HG03575 (cell line): Measurements from ENCODE around the gene SLC9A8.

Experiments used
- ATAC-seq: cut with Tn5 transposase; IDR thresholded peaks from one replicate; pipeline ENCODE4 v1.9.1; 2021; ENCODE audit not compliant: unreplicated experiment, insufficient number of reproducible peaks, low FRiP score; ENCODE audit errors: extremely low read depth

The SLC9A8 gene

DNA sequence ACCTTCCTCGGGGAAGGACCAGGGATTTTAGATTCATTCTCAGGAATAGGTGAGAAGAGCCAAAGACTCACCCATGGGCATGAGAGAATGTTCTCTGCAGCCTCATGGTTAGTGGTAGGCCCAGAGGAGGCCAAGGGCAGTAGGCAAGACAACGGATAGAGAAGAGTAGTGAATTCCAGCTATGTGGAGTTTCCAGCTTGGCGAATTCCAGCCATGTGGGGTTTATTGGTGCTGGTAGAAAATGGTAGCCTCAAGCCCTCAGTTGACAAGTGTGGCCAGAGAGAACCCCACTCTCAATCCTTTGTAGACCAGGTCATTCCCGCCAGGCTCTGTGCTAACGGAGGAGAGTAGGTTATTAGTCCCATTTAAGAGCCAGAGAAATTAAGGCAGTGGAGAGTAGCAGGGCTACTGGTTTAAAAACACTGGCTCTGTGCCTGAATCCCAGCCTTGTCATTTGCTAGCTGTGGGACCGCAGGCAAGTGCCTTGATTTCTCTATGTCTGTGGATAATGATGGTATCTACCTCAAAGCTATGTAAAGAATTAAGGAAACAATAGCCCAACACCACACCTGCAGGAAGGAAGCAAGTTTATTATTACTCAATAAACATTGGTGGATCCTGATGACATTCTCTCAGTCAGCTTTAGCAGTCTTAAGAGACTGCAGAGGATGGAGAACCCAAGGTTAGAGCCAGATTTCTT is 2.0 kb upstream of the SLC9A8 start:
- no peak for ATAC-seq

DNA sequence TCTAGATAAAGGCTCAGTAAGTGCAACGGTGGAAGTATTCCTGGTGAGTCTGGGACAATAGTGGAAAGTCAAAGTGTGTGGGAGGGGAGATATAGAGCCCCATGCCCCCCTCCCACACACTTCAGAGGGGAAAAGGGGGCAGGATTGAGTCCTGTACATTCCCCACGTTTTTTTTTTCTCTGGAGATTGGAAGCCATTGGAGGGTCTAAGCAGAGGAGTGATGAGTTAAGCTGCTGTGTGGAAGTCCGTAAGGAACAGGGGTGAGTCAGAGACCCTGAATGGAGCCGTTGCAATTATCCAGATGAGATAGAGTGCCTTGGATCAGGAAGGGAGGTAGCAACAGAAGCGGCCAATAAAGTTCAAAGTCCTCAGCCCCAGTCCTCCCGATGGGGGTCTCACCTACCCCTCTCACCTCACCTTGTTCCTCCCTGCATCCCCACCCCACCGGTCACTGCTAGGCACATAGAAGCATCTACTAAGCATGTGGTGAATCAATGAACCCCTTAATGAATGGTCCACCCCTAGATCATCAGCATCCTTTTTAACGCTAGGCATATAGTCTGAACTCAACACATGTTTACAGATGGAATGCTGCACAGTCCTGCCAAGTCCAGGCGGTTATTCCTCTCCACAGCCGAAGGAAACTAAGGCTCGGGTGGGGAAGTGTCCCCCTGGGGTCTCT is 662 bp upstream of the SLC9A8 start:
- no peak for ATAC-seq

DNA sequence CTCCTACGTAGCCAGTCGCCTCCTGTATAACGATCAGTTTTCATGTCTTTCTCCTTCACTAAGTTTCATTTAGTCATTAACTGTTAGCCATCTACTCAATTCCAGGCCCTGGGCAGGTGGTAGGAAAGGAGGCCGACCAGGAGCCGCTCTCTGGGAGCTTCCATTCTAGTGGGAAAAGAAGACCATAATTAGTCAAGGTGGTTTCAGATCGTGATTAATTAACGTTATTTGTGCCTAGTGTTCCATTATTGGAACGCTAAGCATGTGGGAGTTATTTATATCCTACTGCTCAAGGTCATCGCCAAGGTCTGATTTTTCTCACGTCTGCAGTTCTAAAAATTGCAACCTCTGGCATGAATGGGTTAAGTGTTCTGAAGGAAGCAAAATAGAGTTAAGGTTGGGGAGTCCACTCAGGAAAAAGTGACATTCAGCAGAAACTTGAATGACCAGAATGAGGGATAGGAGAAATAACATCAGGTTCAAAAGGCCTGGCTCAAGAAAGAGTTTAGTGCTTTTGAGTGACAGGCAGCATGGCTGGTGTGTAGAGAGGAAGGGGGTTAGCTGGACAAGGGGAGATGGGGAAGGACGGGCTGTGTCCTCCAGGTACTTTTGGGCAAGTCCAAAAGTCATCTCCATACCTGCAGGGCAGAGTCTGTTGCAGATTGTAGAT is 812 bp downstream of the SLC9A8 start:
- no peak for ATAC-seq

DNA sequence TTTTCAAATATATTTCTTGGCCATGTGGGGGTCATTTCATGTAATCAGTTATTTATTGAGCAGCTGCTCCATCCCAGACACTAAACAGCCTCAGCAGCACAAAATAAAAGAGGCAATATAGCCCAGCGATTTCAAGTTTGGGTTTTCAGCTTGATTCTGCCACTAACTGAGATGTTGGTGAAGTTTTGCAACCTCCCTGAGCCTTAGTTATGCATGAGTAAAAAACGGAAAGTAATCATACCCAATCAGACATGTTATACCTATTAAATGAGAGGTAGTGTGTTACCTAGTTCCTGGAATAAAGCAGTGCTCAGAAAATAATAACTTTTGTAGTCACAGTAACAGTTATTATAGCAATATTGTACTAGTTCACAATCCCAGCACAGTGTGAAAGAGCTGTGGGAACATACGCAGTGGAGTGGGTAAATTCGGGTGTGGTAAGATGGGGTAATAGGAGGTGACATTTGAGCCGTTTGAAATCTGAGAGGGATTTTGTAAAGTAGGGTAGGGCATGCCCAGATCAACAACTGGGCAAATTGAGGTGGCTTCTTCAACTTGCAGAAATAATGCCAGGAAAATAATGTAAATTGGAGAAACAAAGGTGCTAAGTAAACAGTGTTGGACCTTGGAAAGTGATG is 1.5 kb downstream of the SLC9A8 start:
- ATAC-seq = no peak

DNA sequence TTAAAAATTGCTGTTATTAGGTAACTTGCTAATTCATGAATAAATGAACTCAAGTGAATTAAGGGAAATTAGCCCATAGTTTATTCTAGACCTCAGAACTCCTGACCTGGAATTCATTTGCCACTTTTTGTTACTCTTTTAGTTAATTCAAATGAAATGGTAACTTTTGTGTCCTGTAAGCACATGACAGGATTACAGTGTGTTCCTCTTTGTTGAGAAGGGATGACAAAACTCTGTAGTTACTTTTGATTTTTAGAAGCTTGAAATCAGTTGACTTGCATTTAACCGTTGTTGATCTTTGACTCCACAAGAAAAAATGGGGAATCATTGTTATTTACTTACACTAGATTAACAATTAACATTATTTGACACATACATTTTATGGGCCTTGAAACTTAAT is 6.2 kb downstream of the SLC9A8 start:
- no peak for ATAC-seq

DNA sequence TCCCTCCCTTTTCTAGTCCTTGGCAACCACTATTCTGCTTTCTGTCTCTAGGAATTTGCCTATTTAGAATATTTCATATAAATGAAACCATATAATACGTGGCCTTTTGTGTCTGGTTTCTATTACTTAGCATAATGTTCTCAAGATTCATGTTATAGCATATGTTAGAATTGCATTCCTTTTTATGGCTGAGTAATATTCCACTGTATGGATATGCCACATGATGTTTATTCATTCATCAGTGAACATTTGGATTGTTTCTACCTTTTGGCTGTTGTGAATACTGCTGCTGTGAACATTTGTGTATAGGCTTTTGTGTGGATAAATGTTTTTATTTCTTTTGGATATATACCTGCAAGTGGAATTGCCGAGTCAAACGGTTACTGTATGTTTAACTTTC is 7.1 kb downstream of the SLC9A8 start:
- no peak for ATAC-seq

DNA sequence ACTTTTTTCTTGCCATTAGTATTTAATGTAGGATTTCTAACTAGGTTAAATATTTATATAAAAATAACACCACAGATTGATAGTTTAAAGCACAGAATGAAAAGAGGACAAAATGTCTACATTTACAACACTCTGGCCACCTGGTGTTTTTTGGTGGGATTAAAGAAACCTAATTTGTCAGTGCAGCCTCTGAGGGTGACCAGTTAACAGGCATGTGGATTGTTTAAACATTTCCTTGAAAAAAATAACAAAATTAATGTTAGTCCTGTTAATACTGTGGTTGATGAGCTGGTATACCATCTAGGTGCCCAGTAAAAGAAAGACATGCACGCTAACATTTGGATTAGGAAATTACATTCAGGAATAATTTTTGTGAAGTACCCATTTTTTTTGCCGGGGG is 8.8 kb downstream of the SLC9A8 start:
- ATAC-seq = no peak

DNA sequence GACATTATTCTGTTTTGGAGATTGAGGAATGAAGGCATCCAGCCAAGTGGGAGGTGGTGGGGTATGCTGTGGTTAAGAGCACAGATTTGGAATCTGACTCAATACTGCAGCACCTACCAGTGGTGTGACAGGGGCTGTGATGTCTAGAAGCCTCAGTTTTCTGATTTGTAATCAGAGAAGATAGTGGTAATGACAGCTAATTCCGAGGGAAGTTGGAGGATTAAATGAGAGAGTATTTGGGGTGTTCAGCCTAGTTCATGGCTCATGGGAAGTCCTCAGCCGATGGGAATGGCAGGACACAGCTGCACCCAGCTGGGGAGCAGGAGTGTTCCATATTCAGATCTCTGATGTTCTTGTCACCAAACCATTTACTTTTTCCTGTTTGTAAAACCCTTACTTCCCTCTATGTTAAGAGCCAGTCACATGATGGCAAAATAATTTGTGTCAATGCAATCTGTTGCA is 9.3 kb downstream of the SLC9A8 start:
- no peak for ATAC-seq

DNA sequence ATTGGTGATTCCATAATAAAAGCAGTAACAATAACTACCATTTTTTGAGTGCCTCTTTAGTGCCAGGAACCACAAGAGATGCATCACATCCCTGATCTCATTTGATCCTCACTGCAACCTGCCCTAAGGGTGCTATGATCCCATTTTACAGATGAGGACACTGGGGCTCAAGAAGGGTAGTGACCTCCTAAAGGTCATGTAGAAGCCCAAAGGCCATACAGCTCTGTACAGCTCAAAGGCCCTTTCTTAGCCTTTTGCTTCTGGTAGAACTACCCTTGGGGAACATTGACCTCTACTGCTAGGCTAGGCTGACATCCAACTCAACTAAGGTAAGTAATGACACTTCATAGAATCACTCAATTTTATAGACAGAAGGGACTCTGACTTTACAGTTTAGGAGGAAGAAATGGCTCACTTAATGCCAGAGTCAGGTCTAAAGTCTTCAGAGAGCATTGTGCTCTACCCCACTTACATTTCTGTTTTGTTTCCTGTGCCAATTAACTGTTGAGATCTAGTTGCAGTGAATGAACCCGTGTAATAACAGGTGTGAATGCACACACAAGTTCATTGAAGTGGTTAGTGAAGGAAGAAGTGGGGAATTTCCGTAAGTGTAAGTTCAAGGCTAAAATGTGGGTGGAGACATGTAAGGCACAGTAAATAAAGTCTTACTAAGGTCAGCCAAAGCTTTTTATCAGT is 10.7 kb downstream of the SLC9A8 start:
- no peak for ATAC-seq

DNA sequence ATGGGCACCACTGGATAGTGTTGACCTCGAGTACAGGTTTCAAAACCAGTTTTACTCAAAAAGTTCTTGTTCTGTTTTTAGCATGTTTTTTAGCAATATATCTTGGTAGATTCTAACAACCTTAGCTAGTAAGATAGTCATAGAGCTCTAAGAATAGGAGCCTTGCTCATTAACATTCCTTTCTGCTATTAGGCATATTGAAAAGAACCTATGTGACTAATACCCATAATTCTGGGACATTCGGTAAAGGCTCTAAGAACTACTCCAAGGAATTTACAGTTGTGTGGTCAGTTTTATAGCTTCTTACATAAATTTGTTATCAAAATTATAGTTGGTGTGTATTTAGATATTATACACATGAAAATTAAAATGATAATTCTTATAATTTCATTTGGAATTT is 11.6 kb downstream of the SLC9A8 start:
- ATAC-seq = no peak

DNA sequence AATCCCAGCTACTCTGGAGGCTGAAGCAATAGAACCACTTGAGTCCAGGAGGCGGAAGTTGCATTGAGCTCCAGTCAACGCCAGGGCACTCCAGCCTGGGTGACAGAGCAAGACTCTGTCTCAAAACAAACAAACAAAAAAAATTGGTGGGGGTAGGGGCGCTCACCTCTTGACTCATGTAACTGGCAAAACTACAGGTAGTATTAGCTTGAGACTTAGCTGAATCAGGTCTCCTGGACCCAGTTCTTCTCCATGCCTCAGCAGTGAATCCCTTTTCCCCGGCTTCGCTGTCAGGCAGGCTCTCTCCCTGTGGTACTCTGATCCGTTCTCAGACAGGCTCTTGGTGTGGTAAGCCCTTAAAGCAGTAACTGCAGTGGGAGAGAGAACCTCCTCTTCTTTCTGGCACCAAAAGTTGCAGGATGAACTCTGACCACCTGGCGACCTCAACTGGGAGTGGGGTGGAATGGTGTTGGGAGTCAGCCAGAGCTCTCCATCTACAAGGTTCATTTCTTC is 12.9 kb downstream of the SLC9A8 start:
- ATAC-seq = no peak

DNA sequence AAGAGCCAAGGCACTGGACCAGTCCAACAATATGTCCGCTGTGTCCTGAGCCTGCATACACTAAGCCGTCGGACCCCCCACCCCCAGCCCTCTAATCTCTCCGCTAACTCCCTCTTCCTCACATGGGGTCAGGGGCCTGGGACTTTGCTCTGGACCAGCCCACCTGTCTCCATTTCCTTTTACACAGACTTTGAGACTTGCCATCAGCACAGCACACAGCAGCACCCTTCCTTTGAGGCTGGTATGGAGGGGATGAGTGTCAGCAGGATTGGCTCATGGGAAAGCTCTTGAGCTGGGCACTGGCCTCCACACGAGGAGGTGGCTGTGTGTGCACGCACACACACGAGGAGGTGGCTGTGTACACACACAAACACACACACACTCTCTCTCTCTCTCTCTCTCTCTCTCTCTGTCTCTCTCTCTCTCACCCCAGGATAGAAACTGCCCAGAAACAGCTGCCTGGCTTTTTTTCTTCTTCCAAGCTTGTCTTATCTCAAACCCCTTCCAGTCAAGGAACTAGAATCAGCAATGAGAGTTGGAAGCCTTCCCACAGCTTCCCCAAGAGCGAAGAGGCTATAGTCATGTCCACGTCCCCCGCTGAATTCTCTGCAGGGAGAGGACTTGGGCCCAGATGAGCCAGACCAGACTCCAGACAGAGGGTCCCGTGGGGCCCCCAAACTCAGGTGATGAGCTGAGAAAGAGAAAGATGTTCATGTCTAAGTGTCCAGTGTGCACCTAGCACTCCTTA is 18.6 kb downstream of the SLC9A8 start:
- ATAC-seq = no peak

DNA sequence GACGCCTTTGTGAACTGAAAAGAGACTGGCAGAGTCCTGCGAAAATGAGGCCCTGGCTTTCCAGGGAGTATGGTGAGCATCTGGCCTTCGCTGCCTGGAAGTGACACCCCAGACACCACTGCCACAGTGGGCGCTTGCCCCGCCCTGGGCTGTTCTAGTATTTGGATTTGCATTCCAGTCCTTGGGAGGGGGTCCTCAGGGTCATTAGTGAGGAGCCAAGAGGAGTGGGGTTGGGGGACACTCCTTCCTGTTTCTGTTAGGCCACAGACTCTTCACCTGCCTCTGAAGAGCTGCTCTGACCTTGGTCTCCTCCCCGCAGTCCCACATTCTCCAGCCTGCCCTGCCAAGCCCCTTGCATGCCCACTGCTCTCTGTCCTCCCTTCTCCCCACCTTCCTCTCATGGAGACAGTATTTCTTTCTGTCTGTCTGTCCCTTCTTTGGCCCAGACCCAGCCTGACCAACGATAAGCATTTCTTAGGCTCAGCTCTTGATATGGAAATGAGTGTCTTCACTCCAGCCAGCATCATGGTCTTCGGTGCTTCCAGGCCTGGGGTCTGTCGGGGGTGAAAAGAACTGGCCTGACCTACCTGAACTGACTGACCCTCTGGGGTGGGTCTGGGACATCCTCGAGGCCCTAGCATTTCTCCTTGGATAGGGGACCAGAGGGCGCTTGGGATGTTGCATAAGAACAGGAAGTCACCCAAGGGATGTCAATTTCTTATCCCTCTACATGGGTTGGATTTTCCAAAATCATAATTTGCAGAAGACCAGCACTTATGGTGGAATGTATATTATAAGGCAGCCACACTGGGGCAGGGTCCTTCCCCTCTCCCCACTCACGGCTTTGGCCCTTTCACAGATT is 19.4 kb downstream of the SLC9A8 start:
- ATAC-seq = no peak

DNA sequence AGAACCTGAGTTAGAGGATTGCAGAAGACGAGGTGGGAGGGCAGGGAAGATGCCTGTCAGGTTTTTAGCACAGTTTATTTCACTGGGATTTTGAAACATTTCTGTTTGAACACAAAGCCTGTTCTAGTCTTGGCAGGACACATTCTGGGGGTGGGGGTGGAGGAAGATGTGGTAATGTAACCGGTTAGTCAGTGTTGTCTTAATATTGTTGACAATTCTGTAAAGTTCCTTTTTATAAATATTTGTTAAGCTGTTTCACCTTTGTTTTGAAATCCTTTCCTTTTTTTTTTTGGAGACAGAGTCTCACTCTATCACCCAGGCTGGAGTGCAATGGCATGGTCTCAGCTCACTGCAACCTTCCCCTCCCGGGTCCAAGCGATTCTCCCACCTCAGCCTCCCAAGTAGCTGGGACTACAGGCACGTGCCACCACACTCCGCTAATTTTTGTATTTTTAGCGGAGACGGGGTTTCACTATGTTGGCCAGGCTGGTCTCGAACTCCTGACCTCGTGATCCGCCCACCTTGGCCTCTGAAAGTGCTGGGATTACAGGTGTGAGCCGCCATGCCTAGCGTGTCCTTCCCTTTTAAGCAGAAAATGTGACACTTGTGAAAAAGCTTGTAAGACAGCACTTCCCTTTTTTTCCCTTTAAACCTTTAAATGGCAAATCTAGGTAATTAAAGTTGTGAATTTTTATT is 20.2 kb downstream of the SLC9A8 start:
- ATAC-seq = no peak

DNA sequence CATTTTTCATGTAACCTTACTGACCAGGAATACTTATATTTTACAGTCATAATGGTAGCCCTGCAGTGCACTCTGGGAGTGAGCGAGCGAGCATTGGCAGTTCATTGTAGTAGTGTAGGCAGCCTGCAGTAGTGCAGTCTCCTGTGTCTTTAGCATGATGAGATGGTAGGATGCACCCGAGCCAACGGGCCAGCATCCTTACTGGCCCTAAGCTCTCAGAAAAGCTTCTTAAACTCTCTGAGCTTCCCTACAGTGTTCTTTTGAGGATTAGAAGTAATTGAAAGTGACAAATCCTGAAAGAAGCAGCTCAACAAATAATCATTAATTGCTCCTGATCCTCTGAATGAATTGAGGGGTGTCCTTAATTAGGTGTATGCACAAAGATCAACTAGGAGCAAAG is 20.9 kb downstream of the SLC9A8 start:
- ATAC-seq = no peak

DNA sequence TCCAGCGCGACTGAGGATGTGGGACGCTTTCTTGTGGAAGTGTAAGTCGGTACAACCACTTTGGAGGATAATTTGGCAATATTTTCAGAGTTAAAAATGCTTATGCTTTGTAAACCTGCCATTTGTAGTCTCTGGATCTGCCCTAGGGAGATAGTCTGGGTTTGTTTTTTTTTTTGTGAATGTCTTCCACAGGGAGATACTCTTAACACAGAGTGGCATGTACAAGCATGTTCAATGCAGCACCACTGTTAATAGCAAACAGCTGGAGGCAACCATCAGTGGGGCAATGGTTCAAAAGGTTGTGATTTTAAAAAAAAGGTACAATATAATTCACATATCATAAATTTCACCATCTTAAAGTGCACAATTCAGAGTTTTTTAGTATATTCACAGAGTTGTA is 22.4 kb downstream of the SLC9A8 start:
- no peak for ATAC-seq

DNA sequence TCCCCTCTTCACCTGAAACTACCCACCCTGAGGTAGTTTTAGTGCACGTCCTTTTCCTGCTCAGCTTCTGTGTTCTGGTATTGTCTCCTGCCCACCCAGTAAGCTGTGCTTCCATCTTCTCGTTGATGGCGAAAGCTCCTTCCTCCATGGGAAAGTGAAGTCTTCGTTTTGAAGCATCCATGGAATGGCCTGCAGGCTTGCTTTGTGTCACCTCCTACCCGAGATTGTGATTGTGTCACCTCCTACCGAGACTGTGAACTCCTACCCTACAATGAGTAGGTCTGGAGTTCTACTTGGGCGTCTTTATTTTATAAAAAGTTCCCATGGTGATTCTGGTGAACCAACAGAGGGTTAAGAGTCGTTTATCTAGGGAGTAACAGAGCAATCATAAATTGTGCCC is 25.9 kb downstream of the SLC9A8 start:
- ATAC-seq = no peak
